HEK293T (cell line): ENCODE data around the gene MAMDC2.

Experiments used
- ARNT ChIP-seq: fragments of 450-650 bp; IDR thresholded peaks from 2 replicates; pipeline ENCODE4 v1.6.1; 2017; ENCODE audit warnings: mild to moderate bottlenecking
- BHLHE40 ChIP-seq: fragments of 450-650 bp; IDR thresholded peaks from 2 replicates; pipeline ENCODE4 v1.6.1; 2016; ENCODE audit warnings: mild to moderate bottlenecking, moderate library complexity, borderline replicate concordance
- CTBP1 ChIP-seq: fragments of 450-650 bp; IDR thresholded peaks from 2 replicates; pipeline ENCODE4 v1.6.1; 2016; ENCODE audit warnings: borderline replicate concordance
- ELF4 ChIP-seq: fragments of 450-650 bp; IDR thresholded peaks from 2 replicates; pipeline ENCODE4 v1.6.1; 2017; ENCODE audit warnings: antibody characterized with exemption
- FOXK2 ChIP-seq: fragments of 450-650 bp; IDR thresholded peaks from 2 replicates; pipeline ENCODE4 v1.6.1; 2016; ENCODE audit warnings: mild to moderate bottlenecking
- FOXM1 ChIP-seq: fragments of 450-650 bp; IDR thresholded peaks from 2 replicates; pipeline ENCODE4 v1.6.1; 2017; ENCODE audit warnings: mild to moderate bottlenecking, borderline replicate concordance
- HDGF ChIP-seq: fragments of 450-650 bp; IDR thresholded peaks from 2 replicates; pipeline ENCODE4 v1.6.1; 2017; ENCODE audit warnings: antibody characterized with exemption, borderline replicate concordance
- L3MBTL2 ChIP-seq: fragments of 450-650 bp; conservative IDR thresholded peaks from 2 replicates; pipeline ENCODE4 v1.6.1; 2016; ENCODE audit warnings: mild to moderate bottlenecking
- SUZ12 ChIP-seq: fragments of 450-650 bp; IDR thresholded peaks from 2 replicates; pipeline ENCODE4 v1.6.1; 2016; ENCODE audit warnings: mild to moderate bottlenecking

- TF ChIP-seq ARNT: no peak
- no peak for TF ChIP-seq HDGF
- TF ChIP-seq FOXK2: no peak
- TF ChIP-seq CTBP1: no peak
- TF ChIP-seq L3MBTL2: no peak
- TF ChIP-seq FOXM1: no peak
- no peak for TF ChIP-seq BHLHE40
- TF ChIP-seq SUZ12: no peak
- no peak for TF ChIP-seq ELF4
Measured at GRCh38 chr9:70205366-70206020, 161.8 kb downstream of the MAMDC2 start.
